HCT116 (cell line): ENCODE results near the gene SLC2A13. TPM values are rescaled to one million over a fixed set of nuclear protein-coding genes. Genes with fewer than 3 reads are reported as not detected.

Experiments
- ATAC-seq: fragments of 200-7000 bp; cut with Tn5 transposase; 2 replicates; pipeline ENCODE4 v1.9.1; 2020; ENCODE audit warnings: mild to moderate bottlenecking, moderate library complexity
- BruUV-seq: library from RNA; stranded (reverse); fragments of 400-500 nt; replicated peaks from 2 replicates; lab custom pipeline; 2021; lab: Mats Ljungman, UMichigan
- CTCF ChIA-PET: fragments of 300-600 bp; sonication (Branson Sonifier 250); formaldehyde crosslinking; loops from one replicate; lab custom pipeline; 2021; ENCODE audit warnings: antibody characterized with exemption; lab: Charles Lee
- POLR2A ChIA-PET: fragments of 300-600, 350-600 bp; sonication (Branson Sonifier 250); formaldehyde crosslinking; loops from one replicate; lab custom pipeline; 2021; ENCODE audit warnings: antibody characterized with exemption; lab: Charles Lee
- RAD21 ChIA-PET, 2 experiments: fragments of 300-600 bp; sonication (Branson Sonifier 250); formaldehyde crosslinking; loops; one replicate each; lab custom pipeline; 2023; ENCODE audit warnings: low total read pairs in 2 of 2; ENCODE audit not compliant: uncharacterized antibody in 2 of 2, unreplicated experiment in 2 of 2, low non-redundant PET in 1 of 2; lab: Charles Lee
- DNase-seq: peaks from one replicate; pipeline ENCODE4 v3.0.0-alpha.2; 2010; ENCODE audit warnings: low read depth, low spot score
- H2AFZ ChIP-seq: fragments of 200-600 bp; shearing (Covaris generic), sonication (generic); 2 replicates; pipeline ENCODE4 v1.6.1; 2017; ENCODE audit warnings: low read depth, mixed run types, mixed read lengths, antibody characterized with exemption, low read length; ENCODE audit not compliant: poor library complexity, severe bottlenecking
- H3K27ac ChIP-seq: 2 replicates; pipeline ENCODE4 v1.5.1; 2012; ENCODE audit warnings: low read depth, low read length
- H3K27me3 ChIP-seq: fragments of 200-600 bp; sonication (generic); 2 replicates; pipeline ENCODE4 v1.6.1; 2016; ENCODE audit warnings: mixed run types, low read length, mixed read lengths; ENCODE audit not compliant: insufficient read depth
- H3K36me3 ChIP-seq, 2 experiments: fragments of 200-500 bp in 1 of 2; fragments of 200-600 bp in 1 of 2; sonication (Bioruptor generic) in 1 of 2; sonication (generic) in 1 of 2; 2 replicates each; pipeline versions ENCODE4 v1.5.1 to v1.6.1; 2014 to 2016; ENCODE audit warnings: low read length in 2 of 2, inconsistent platforms in 1 of 2, mixed read lengths in 1 of 2, mixed run types in 1 of 2; ENCODE audit not compliant: insufficient read depth in 2 of 2, control insufficient read depth in 1 of 2
- H3K4me1 ChIP-seq, 2 experiments: fragments of 200-600 bp in 1 of 2; sonication (generic) in 1 of 2; 2 replicates each; pipeline versions ENCODE4 v1.5.1 to v1.6.1; 2012 to 2017; ENCODE audit warnings: low read length in 2 of 2, inconsistent platforms in 1 of 2, mild to moderate bottlenecking in 1 of 2, mixed read lengths in 1 of 2, mixed run types in 1 of 2, moderate library complexity in 1 of 2; ENCODE audit not compliant: insufficient read depth in 2 of 2, control insufficient read depth in 1 of 2
- H3K4me2 ChIP-seq: fragments of 200-600 bp; sonication (generic); 2 replicates; pipeline ENCODE4 v1.6.1; 2017; ENCODE audit warnings: mixed run types, low read length, mixed read lengths
- H3K4me3 ChIP-seq, 2 experiments: fragments of 200-600 bp in 1 of 2; sonication (generic) in 1 of 2; replicated peaks in 1 of 2; 2 replicates each; pipeline ENCODE4 v1.5.1; 2011 to 2016; ENCODE audit warnings: low read length in 2 of 2, control low read depth in 1 of 2, low read depth in 1 of 2, mild to moderate bottlenecking in 1 of 2, mixed read lengths in 1 of 2, mixed run types in 1 of 2
- H3K79me2 ChIP-seq: fragments of 200-600 bp; sonication (generic); 2 replicates; pipeline ENCODE4 v1.6.1; 2017; ENCODE audit warnings: mild to moderate bottlenecking, mixed run types, low read length, moderate library complexity, mixed read lengths; ENCODE audit not compliant: insufficient read depth
- H3K9ac ChIP-seq: fragments of 200-600 bp; sonication (generic); 2 replicates; pipeline ENCODE4 v1.6.1; 2016; ENCODE audit warnings: low read length, mixed read lengths
- H3K9me2 ChIP-seq: fragments of 200-600 bp; sonication (generic), shearing (Covaris generic); 2 replicates; pipeline ENCODE4 v1.6.1; 2017; ENCODE audit warnings: mixed run types, mild to moderate bottlenecking, moderate library complexity; ENCODE audit not compliant: insufficient read depth
- H3K9me3 ChIP-seq, 2 experiments: fragments of 200-500 bp in 1 of 2; fragments of 200-600 bp in 1 of 2; sonication (Bioruptor generic) in 1 of 2; sonication (generic) in 1 of 2; 2 replicates each; pipeline ENCODE4 v1.6.1; 2014 to 2017; ENCODE audit warnings: low read length in 2 of 2, mixed read lengths in 2 of 2, inconsistent platforms in 1 of 2, low read depth in 1 of 2, mild to moderate bottlenecking in 1 of 2, mixed run types in 1 of 2, moderate library complexity in 1 of 2; ENCODE audit not compliant: control insufficient read depth in 1 of 2, insufficient read depth in 1 of 2
- H4K20me1 ChIP-seq: fragments of 200-600 bp; sonication (generic), shearing (Covaris generic); 2 replicates; pipeline ENCODE4 v1.6.1; 2017; ENCODE audit warnings: mixed run types, mild to moderate bottlenecking, moderate library complexity; ENCODE audit not compliant: insufficient read depth
- ATF3 ChIP-seq: IDR thresholded peaks from 2 replicates; pipeline ENCODE4 v1.6.1; 2012
- CEBPB ChIP-seq: IDR thresholded peaks from 2 replicates; pipeline ENCODE4 v1.6.1; 2012; ENCODE audit warnings: low read depth
- CTCF ChIP-seq, 3 experiments: fragments of 200-600 bp in 1 of 3; sonication (generic) in 1 of 3; IDR thresholded peaks in 2 of 3; conservative IDR thresholded peaks in 1 of 3; 2 replicates each; pipeline ENCODE4 v1.5.1; 2012 to 2017; ENCODE audit warnings: low read depth in 2 of 3, low read length in 2 of 3, antibody characterized with exemption in 1 of 3, borderline replicate concordance in 1 of 3, control low read depth in 1 of 3, mild to moderate bottlenecking in 1 of 3, mixed read lengths in 1 of 3, mixed run types in 1 of 3, moderate library complexity in 1 of 3; ENCODE audit not compliant: insufficient read depth in 1 of 3
- ELF1 ChIP-seq: IDR thresholded peaks from 2 replicates; pipeline ENCODE4 v1.6.1; 2012; ENCODE audit warnings: low read depth, borderline replicate concordance
- FOSL1 ChIP-seq: IDR thresholded peaks from 2 replicates; pipeline ENCODE4 v1.6.1; 2012; ENCODE audit warnings: low read depth
- POLR2A ChIP-seq: IDR thresholded peaks from 2 replicates; pipeline ENCODE4 v1.7.0; 2011; ENCODE audit warnings: borderline replicate concordance; ENCODE audit not compliant: insufficient read depth, insufficient read length; ENCODE audit errors: extremely low read depth
- RAD21 ChIP-seq: IDR thresholded peaks from 2 replicates; pipeline ENCODE4 v1.6.1; 2012; ENCODE audit warnings: low read depth, mild to moderate bottlenecking
- SIN3A ChIP-seq: IDR thresholded peaks from 2 replicates; pipeline ENCODE4 v1.6.1; 2012; ENCODE audit warnings: low read depth
- SRF ChIP-seq: IDR thresholded peaks from 2 replicates; pipeline ENCODE4 v1.6.1; 2012; ENCODE audit warnings: low read depth
- intact Hi-C: fragments of 100-400 bp; cut with micrococcal nuclease; formaldehyde crosslinking; loops from 2 replicates; pipeline ENCODE4 v1.10.0; 2022
- total RNA-seq: library from RNA; stranded (reverse); gene quantifications from one replicate; pipeline ENCODE4 v1.2.1, GENCODE V29; 2021; ENCODE audit not compliant: unreplicated experiment

SLC2A13 gene
- total RNA-seq, 1 experiment from 2014 or later: 6.8 TPM

DNA sequence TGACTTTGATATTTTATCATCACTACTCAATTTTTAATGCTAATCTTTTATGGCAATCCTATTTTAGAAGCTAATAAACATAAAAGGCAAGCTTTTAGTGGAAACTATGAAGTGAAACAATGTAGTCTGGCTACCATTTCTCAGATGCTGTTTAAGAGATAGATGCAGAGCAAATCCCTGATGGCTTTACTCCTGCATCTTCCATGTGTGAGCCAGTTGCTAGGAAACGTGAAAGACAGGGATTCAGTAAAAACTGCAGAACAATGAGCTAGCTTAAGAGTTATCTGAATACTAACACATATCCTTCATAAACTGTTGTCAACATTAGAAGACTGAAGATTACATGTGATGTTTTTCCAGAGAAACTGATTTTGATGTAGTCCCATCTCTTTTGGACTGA is 112.6 kb downstream of the SLC2A13 start (continued):
- no peak for TF ChIP-seq CTCF (IDR thresholded peaks at IDR 0.05 in 2 of 3, conservative IDR thresholded peaks at IDR 0.05 in 1 of 3; ENCODE audit: borderline replicate concordance in 1 of 3, insufficient read depth in 1 of 3, low read depth in 2 of 3, low read length in 2 of 3)
- TF ChIP-seq FOSL1: no peak

GRCh38 chr12:39990122-39991101 is 115.5 kb downstream of the SLC2A13 start:
- Histone ChIP-seq H3K4me3 (no peak overlapping the region), H3K27ac (no peak overlapping the region), H4K20me1 (no peaks in the 10 kb centered on the region), H2AFZ (no peak overlapping the region), H3K79me2 (no peaks in the 10 kb centered on the region), H3K4me1 (no peaks in the 10 kb centered on the region), H3K36me3 (no peaks in the 10 kb centered on the region), H3K4me2 (no peak overlapping the region), H3K27me3 (no peaks in the 10 kb centered on the region), H3K9me2 (no peaks in the 10 kb centered on the region), H3K9ac (no peak overlapping the region), H3K9me3 (no peaks in the 10 kb centered on the region)
- ATAC-seq: peak; percentile 86
- TF ChIP-seq RAD21 (peak; percentile 66), ATF3 (no peak), SRF (no peak), CEBPB (no peak), CTCF (IDR thresholded peaks at IDR 0.05 in 2 of 3, conservative IDR thresholded peaks at IDR 0.05 in 1 of 3; ENCODE audit: borderline replicate concordance in 1 of 3, insufficient read depth in 1 of 3, low read depth in 2 of 3, low read length in 2 of 3) (peak; percentile 38 to 95 (median 82); a peak in 5 of 6 replicates), SIN3A (no peak), POLR2A (no peak), ELF1 (no peak)
- ChIA-PET RAD21 (no interaction called here), CTCF (interaction anchor here (0.9 to 3.8 kb wide), 2 partner anchors 19 to 21 kb away, joined by 3 to 18 read pairs; no protein-coding TSS in a partner anchor), POLR2A (no interaction called here)
- DNase-seq: peak; percentile 22
- intact Hi-C loops: loop anchor here (1.0 to 5.0 kb wide), 2 partner anchors 225 to 403 kb away; no protein-coding TSS in a partner anchor
- BruUV-seq: no TSS peak
